ENCODE data around the gene PHACTR3. TPM values are rescaled to one million over a fixed set of nuclear protein-coding genes. Genes with fewer than 3 reads are reported as not detected.

The PHACTR3 gene
- total and polyA plus RNA-seq, 4 donors, result 0.14 to 0.42 (median 0.17) TPM

DNA sequence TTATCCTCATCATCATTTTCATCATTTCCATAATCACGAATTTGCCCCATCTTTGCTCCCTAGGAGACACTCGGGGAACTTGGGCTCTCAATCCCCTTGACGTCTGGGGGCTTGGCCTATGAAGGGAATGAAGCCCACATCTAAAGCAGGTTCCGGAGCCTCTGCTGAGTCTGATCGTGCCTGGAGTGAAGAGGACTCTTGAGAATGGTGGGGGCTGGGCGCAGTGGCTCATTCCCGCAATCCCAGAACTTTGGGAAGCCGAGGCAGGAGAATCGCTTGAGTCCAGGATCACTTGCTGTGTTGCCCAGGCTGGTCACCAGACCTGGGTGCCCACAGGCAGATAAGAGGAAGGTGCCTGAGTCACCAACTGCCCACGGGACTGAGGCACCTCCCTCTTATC lies 214.6 kb downstream of the PHACTR3 start:
- no peaks in the 10 kb centered on the region for H3K9me3 ChIP-seq (ENCODE audit: control insufficient read depth in 4 of 4, low read length in 3 of 4)
- H3K27ac ChIP-seq (ENCODE audit: low read depth in 1 of 2, low read length in 2 of 2), result no peak overlapping the region
- H3K9ac ChIP-seq (ENCODE audit: low read depth in 1 of 2, low read length in 2 of 2), result no peak overlapping the region
- no peaks in the 10 kb centered on the region for H3K27me3 ChIP-seq (ENCODE audit: control insufficient read depth in 4 of 4, insufficient read depth in 4 of 4, low read length in 3 of 4)
- no peak overlapping the region for H3K4me3 ChIP-seq (ENCODE audit: low read depth in 1 of 3, low read length in 3 of 3)
- peak; percentile 14 for DNase-seq (ENCODE audit: low spot score)
- no peaks in the 10 kb centered on the region for H3K36me3 ChIP-seq (ENCODE audit: control insufficient read depth in 4 of 4, insufficient read depth in 3 of 4, low read depth in 1 of 4, low read length in 3 of 4)
- no peaks in the 10 kb centered on the region for H3K4me1 ChIP-seq (ENCODE audit: control insufficient read depth in 4 of 4, insufficient read depth in 4 of 4, low read length in 3 of 4)
- WGBS, result 81% methylated on average over 10 of the region's 10 CpGs
- TF ChIP-seq FOXA1 (IDR thresholded peaks at IDR 0.05) (no peak), JUND (IDR thresholded peaks at IDR 0.05) (no peak), YY1 (IDR thresholded peaks at IDR 0.05) (no peak), FOXA2 (IDR thresholded peaks at IDR 0.05) (no peak), NR2F2 (IDR thresholded peaks at IDR 0.05) (no peak)

DNA sequence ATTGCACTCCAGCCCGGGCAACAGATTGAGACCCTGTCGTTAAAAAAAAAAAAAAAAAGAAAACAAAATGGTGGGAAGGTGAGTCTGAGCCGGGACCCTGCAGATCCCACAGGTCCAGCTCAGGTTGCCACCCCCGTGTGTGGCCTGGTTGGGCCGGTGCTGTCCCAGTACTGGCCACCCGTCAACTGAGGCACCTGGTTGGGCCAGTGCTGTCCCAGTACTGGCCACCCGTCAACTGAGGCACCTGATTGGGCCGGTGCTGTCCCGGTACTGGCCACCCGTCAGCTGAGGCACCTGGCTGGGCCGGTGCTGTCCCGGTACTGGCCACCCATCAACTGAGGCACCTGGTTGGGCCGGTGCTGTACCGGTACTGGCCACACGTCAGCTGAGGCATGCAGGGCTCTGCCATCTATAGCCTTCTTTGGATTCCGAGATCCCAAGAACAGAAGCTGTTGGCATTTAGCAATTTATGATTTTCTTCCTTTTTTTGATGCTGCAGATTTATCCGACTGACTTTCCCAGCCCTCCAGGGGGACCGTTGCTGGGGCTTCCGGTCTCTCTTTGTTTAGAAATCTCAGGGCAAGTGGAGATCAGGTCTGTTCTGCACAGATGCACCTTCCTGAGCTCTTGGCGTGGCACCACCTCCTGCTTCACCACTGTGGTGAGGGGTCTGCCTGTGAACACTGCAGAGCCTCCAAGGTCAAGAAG lies 215.3 kb downstream of the PHACTR3 start:
- TF ChIP-seq, protein P1, sequence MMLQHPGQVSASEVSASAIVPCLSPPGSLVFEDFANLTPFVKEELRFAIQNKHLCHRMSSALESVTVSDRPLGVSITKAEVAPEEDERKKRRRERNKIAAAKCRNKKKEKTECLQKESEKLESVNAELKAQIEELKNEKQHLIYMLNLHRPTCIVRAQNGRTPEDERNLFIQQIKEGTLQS (IDR thresholded peaks at IDR 0.05), result no peak
- TF ChIP-seq HNF4A (conservative IDR thresholded peaks at IDR 0.05) (no peak), TAF1 (conservative IDR thresholded peaks at IDR 0.05) (no peak), RXRA (IDR thresholded peaks at IDR 0.05) (no peak), HNF4G (IDR thresholded peaks at IDR 0.05) (no peak), NR2F2 (IDR thresholded peaks at IDR 0.05) (no peak), FOXA1 (IDR thresholded peaks at IDR 0.05) (no peak), SP1 (IDR thresholded peaks at IDR 0.05) (no peak), EGR1 (IDR thresholded peaks at IDR 0.05; ENCODE audit: low read depth in 2 of 2) (no peak), FOXA2 (IDR thresholded peaks at IDR 0.05) (no peak), JUND (IDR thresholded peaks at IDR 0.05) (no peak), YY1 (IDR thresholded peaks at IDR 0.05) (no peak)
- TF ChIP-seq, protein P2, sequence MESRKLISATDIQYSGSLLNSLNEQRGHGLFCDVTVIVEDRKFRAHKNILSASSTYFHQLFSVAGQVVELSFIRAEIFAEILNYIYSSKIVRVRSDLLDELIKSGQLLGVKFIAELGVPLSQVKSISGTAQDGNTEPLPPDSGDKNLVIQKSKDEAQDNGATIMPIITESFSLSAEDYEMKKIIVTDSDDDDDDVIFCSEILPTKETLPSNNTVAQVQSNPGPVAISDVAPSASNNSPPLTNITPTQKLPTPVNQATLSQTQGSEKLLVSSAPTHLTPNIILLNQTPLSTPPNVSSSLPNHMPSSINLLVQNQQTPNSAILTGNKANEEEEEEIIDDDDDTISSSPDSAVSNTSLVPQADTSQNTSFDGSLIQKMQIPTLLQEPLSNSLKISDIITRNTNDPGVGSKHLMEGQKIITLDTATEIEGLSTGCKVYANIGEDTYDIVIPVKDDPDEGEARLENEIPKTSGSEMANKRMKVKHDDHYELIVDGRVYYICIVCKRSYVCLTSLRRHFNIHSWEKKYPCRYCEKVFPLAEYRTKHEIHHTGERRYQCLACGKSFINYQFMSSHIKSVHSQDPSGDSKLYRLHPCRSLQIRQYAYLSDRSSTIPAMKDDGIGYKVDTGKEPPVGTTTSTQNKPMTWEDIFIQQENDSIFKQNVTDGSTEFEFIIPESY (IDR thresholded peaks at IDR 0.05), result no peak
- TF ChIP-seq, protein P3, sequence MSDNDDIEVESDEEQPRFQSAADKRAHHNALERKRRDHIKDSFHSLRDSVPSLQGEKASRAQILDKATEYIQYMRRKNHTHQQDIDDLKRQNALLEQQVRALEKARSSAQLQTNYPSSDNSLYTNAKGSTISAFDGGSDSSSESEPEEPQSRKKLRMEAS (IDR thresholded peaks at IDR 0.05), result no peak
- TF ChIP-seq, protein P4, sequence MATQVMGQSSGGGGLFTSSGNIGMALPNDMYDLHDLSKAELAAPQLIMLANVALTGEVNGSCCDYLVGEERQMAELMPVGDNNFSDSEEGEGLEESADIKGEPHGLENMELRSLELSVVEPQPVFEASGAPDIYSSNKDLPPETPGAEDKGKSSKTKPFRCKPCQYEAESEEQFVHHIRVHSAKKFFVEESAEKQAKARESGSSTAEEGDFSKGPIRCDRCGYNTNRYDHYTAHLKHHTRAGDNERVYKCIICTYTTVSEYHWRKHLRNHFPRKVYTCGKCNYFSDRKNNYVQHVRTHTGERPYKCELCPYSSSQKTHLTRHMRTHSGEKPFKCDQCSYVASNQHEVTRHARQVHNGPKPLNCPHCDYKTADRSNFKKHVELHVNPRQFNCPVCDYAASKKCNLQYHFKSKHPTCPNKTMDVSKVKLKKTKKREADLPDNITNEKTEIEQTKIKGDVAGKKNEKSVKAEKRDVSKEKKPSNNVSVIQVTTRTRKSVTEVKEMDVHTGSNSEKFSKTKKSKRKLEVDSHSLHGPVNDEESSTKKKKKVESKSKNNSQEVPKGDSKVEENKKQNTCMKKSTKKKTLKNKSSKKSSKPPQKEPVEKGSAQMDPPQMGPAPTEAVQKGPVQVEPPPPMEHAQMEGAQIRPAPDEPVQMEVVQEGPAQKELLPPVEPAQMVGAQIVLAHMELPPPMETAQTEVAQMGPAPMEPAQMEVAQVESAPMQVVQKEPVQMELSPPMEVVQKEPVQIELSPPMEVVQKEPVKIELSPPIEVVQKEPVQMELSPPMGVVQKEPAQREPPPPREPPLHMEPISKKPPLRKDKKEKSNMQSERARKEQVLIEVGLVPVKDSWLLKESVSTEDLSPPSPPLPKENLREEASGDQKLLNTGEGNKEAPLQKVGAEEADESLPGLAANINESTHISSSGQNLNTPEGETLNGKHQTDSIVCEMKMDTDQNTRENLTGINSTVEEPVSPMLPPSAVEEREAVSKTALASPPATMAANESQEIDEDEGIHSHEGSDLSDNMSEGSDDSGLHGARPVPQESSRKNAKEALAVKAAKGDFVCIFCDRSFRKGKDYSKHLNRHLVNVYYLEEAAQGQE (IDR thresholded peaks at IDR 0.05), result no peak
- TF ChIP-seq, protein P5, sequence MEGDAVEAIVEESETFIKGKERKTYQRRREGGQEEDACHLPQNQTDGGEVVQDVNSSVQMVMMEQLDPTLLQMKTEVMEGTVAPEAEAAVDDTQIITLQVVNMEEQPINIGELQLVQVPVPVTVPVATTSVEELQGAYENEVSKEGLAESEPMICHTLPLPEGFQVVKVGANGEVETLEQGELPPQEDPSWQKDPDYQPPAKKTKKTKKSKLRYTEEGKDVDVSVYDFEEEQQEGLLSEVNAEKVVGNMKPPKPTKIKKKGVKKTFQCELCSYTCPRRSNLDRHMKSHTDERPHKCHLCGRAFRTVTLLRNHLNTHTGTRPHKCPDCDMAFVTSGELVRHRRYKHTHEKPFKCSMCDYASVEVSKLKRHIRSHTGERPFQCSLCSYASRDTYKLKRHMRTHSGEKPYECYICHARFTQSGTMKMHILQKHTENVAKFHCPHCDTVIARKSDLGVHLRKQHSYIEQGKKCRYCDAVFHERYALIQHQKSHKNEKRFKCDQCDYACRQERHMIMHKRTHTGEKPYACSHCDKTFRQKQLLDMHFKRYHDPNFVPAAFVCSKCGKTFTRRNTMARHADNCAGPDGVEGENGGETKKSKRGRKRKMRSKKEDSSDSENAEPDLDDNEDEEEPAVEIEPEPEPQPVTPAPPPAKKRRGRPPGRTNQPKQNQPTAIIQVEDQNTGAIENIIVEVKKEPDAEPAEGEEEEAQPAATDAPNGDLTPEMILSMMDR (IDR thresholded peaks at IDR 0.05; ENCODE audit: low read depth, low read length, missing input control), result no peak
- Histone ChIP-seq H3K27ac (ENCODE audit: low read depth in 1 of 2, low read length in 2 of 2) (no peak overlapping the region), H3K9me3 (ENCODE audit: control insufficient read depth in 4 of 4, low read length in 3 of 4) (no peaks in the 10 kb centered on the region), H3K27me3 (ENCODE audit: control insufficient read depth in 4 of 4, insufficient read depth in 4 of 4, low read length in 3 of 4) (no peaks in the 10 kb centered on the region), H3K4me3 (ENCODE audit: low read depth in 1 of 3, low read length in 3 of 3) (no peak overlapping the region), H3K4me1 (ENCODE audit: control insufficient read depth in 4 of 4, insufficient read depth in 4 of 4, low read length in 3 of 4) (no peaks in the 10 kb centered on the region), H3K36me3 (ENCODE audit: control insufficient read depth in 4 of 4, insufficient read depth in 3 of 4, low read depth in 1 of 4, low read length in 3 of 4) (no peaks in the 10 kb centered on the region), H3K9ac (ENCODE audit: low read depth in 1 of 2, low read length in 2 of 2) (no peak overlapping the region)
- WGBS, result 86% methylated on average over 20 of the region's 20 CpGs
- DNase-seq (ENCODE audit: low spot score), result peak; percentile 19

Measured in liver (tissue), 9 donors.